Measurements from ENCODE around the gene MEIS1. TPM values are rescaled to one million over a fixed set of nuclear protein-coding genes. Genes with fewer than 3 reads are reported as not detected.
A peak's percentile ranks its signal among the peaks of the same experiment; 100 is the strongest.

The MEIS1 gene
- total RNA-seq, 4 donors from 2014 or later: 25.9 to 129 (median 28.8) TPM

- intact Hi-C loops (cut with DNase I; ENCODE audit: low total_unique reads): no loop called here
- Histone ChIP-seq H3K27ac (peak overlapping the region; percentile 79 to 96 (median 90)), H3K27me3 (peaks cover 65% of the 10 kb centered on the region), H3K36me3 (no peaks in the 10 kb centered on the region), H3K4me1 (no peaks in the 10 kb centered on the region), H3K9me3 (no peaks in the 10 kb centered on the region), H3K4me3 (peak overlapping the region in 2 of 4 donors; percentile 3 to 23)
- DNase-seq: no peak
- in situ Hi-C loops (cut with MboI; ENCODE audit: low pct_ligation_motif_present in 1 of 4, low pct_unique_long_range_greater_than_20kb in 1 of 4, low sequenced_read_pairs in 3 of 4): no loop called here
- no peak for TF ChIP-seq CTCF (IDR thresholded peaks at IDR 0.05)
- TF ChIP-seq POLR2AphosphoS5 (IDR thresholded peaks at IDR 0.05): no peak
- no peak for TF ChIP-seq POLR2A (IDR thresholded peaks at IDR 0.05)
- TF ChIP-seq EP300 (IDR thresholded peaks at IDR 0.05; ENCODE audit: low read depth): no peak
- 18 to 40% methylated on average over 5 of the region's 5 CpGs for WGBS, 2 donors (ENCODE audit: low coverage in 1 of 2)
These were observed 149.0 kb downstream of the MEIS1 start for GRCh38 chr2:66583881-66584280.

GRCh38 chr2:66585587-66585986 lies 150.7 kb downstream of the MEIS1 start:
- 19 to 37% methylated on average over 5 to 6 of the region's 6 CpGs for WGBS, 2 donors (ENCODE audit: low coverage in 1 of 2)
- H3K4me3 ChIP-seq: no peak overlapping the region
- DNase-seq: no peak
- no peaks in the 10 kb centered on the region for H3K9me3 ChIP-seq
- TF ChIP-seq POLR2A (IDR thresholded peaks at IDR 0.05) (no peak), EP300 (IDR thresholded peaks at IDR 0.05; ENCODE audit: low read depth) (no peak), POLR2AphosphoS5 (IDR thresholded peaks at IDR 0.05) (no peak), CTCF (IDR thresholded peaks at IDR 0.05) (no peak)
- in situ Hi-C loops (cut with MboI; ENCODE audit: low pct_ligation_motif_present in 1 of 4, low pct_unique_long_range_greater_than_20kb in 1 of 4, low sequenced_read_pairs in 3 of 4) (no loop called here), intact Hi-C loops (cut with DNase I; ENCODE audit: low total_unique reads) (no loop called here)
- H3K27ac ChIP-seq: no peak overlapping the region
- H3K27me3 ChIP-seq: peaks cover 48% of the 10 kb centered on the region
- no peaks in the 10 kb centered on the region for H3K4me1 ChIP-seq
- no peaks in the 10 kb centered on the region for H3K36me3 ChIP-seq

GRCh38 chr2:66587216-66587615 lies 152.3 kb downstream of the MEIS1 start:
- 41 to 43% methylated on average over 4 of the region's 4 CpGs for WGBS, 2 donors (ENCODE audit: low coverage in 1 of 2)
- TF ChIP-seq POLR2A (IDR thresholded peaks at IDR 0.05) (no peak), POLR2AphosphoS5 (IDR thresholded peaks at IDR 0.05) (no peak), CTCF (IDR thresholded peaks at IDR 0.05) (peak in 1 of 5 experiments; percentile 10)
- intact Hi-C loops (cut with DNase I; ENCODE audit: low total_unique reads): no loop called here
- no peak overlapping the region for H3K4me3 ChIP-seq
- peaks cover 32% of the 10 kb centered on the region for H3K27me3 ChIP-seq
- no peaks in the 10 kb centered on the region for H3K4me1 ChIP-seq
- no peak for DNase-seq
- no peak overlapping the region for H3K27ac ChIP-seq
- H3K36me3 ChIP-seq: no peaks in the 10 kb centered on the region
- no peaks in the 10 kb centered on the region for H3K9me3 ChIP-seq
- in situ Hi-C loops (cut with MboI; ENCODE audit: low pct_ligation_motif_present in 1 of 4, low pct_unique_long_range_greater_than_20kb in 1 of 4, low sequenced_read_pairs in 3 of 4): no loop called here

- intact Hi-C loops (cut with DNase I; ENCODE audit: low total_unique reads) (no loop called here), in situ Hi-C loops (cut with MboI; ENCODE audit: low pct_ligation_motif_present in 1 of 4, low pct_unique_long_range_greater_than_20kb in 1 of 4, low sequenced_read_pairs in 3 of 4) (no loop called here)
- no peaks in the 10 kb centered on the region for H3K27me3 ChIP-seq
- no peaks in the 10 kb centered on the region for H3K36me3 ChIP-seq
- H3K9me3 ChIP-seq: no peaks in the 10 kb centered on the region
- no peaks in the 10 kb centered on the region for H3K4me1 ChIP-seq
- no peak for DNase-seq
- no peak overlapping the region for H3K4me3 ChIP-seq
- TF ChIP-seq POLR2A (IDR thresholded peaks at IDR 0.05): no peak
- no peak overlapping the region for H3K27ac ChIP-seq
These were observed 159.1 kb downstream of the MEIS1 start for GRCh38 chr2:66594001-66594400.

- no peak for DNase-seq
- intact Hi-C loops (cut with DNase I; ENCODE audit: low total_unique reads) (no loop called here), in situ Hi-C loops (cut with MboI; ENCODE audit: low pct_ligation_motif_present in 1 of 4, low pct_unique_long_range_greater_than_20kb in 1 of 4, low sequenced_read_pairs in 3 of 4) (no loop called here)
- H3K4me1 ChIP-seq: no peaks in the 10 kb centered on the region
- no peak for TF ChIP-seq POLR2A (IDR thresholded peaks at IDR 0.05)
- TF ChIP-seq EP300 (IDR thresholded peaks at IDR 0.05; ENCODE audit: low read depth): no peak
- 51 to 53% methylated on average over 2 of the region's 2 CpGs for WGBS, 2 donors (ENCODE audit: low coverage in 1 of 2)
- H3K4me3 ChIP-seq: no peak overlapping the region
- H3K27me3 ChIP-seq: no peaks in the 10 kb centered on the region
- H3K36me3 ChIP-seq: no peaks in the 10 kb centered on the region
- no peak overlapping the region for H3K27ac ChIP-seq
- no peaks in the 10 kb centered on the region for H3K9me3 ChIP-seq
These were observed 160.6 kb downstream of the MEIS1 start for GRCh38 chr2:66595556-66595955.

Data from transverse colon (tissue), 4 donors.